CD4-positive, alpha-beta memory T cell (primary cell): ENCODE data around the gene GLB1L3. TPM values are rescaled to one million over a fixed set of nuclear protein-coding genes. Genes with fewer than 3 reads are reported as not detected.

Source experiments
- CTCF ChIA-PET: fragments of 350-600 bp; sonication (Branson Sonifier 250); formaldehyde crosslinking; loops from one replicate; lab custom pipeline; 2021; ENCODE audit warnings: inconsistent platforms; ENCODE audit not compliant: partially characterized antibody; lab: Charles Lee
- POLR2A ChIA-PET: fragments of 350-600 bp; sonication (Branson Sonifier 250); formaldehyde crosslinking; loops from one replicate; lab custom pipeline; 2021; ENCODE audit not compliant: partially characterized antibody; lab: Charles Lee
- DNase-seq, 5 donors: peaks; one replicate each; pipeline versions ENCODE4 v3.0.0 to v3.0.0-alpha.2; 2020 to 2022; ENCODE audit warnings: mixed read lengths in 1 of 5
- H3K27ac ChIP-seq: one replicate; pipeline ENCODE4 v1.7.0; 2013; ENCODE audit warnings: low read depth, low read length
- H3K27me3 ChIP-seq: 2 replicates; pipeline ENCODE4 v1.7.0; 2013; ENCODE audit warnings: mild to moderate bottlenecking, low read length, moderate library complexity; ENCODE audit not compliant: insufficient read depth
- H3K36me3 ChIP-seq: 2 replicates; pipeline ENCODE4 v1.7.0; 2013; ENCODE audit warnings: mild to moderate bottlenecking, low read length, moderate library complexity; ENCODE audit not compliant: insufficient read depth
- H3K4me1 ChIP-seq: 2 replicates; pipeline ENCODE4 v1.7.0; 2013; ENCODE audit warnings: mild to moderate bottlenecking, low read length, moderate library complexity; ENCODE audit not compliant: insufficient read depth
- H3K4me3 ChIP-seq, 2 donors: one replicate each; pipeline ENCODE4 v1.7.0; 2013; ENCODE audit warnings: low read length in 2 of 2, mild to moderate bottlenecking in 1 of 2
- H3K9me3 ChIP-seq, 2 donors: one replicate each; pipeline ENCODE4 v1.7.0; 2013; ENCODE audit warnings: low read length in 2 of 2, control low read depth in 1 of 2; ENCODE audit not compliant: control insufficient read depth in 1 of 2
- H3K27ac Mint-ChIP-seq, 7 donors: one replicate each; pipeline ENCODE4 v1.8.0; 2020 to 2021; ENCODE audit warnings: mixed read lengths in 7 of 7, mild to moderate bottlenecking in 6 of 7, inconsistent platforms in 3 of 7, moderate library complexity in 3 of 7
- H3K27me3 Mint-ChIP-seq, 2 donors: one replicate each; pipeline ENCODE4 v1.8.0; 2020 to 2021; ENCODE audit warnings: mixed read lengths in 2 of 2
- H3K36me3 Mint-ChIP-seq, 2 donors: one replicate each; pipeline ENCODE4 v1.8.0; 2020 to 2021; ENCODE audit warnings: mixed read lengths in 2 of 2, inconsistent platforms in 1 of 2, mild to moderate bottlenecking in 1 of 2
- H3K4me1 Mint-ChIP-seq, 4 donors: one replicate each; pipeline ENCODE4 v1.8.0; 2020 to 2021; ENCODE audit warnings: mixed read lengths in 4 of 4, mild to moderate bottlenecking in 1 of 4
- H3K4me3 Mint-ChIP-seq, 8 donors: one replicate each; pipeline ENCODE4 v1.8.0; 2020 to 2021; ENCODE audit warnings: mixed read lengths in 8 of 8, mild to moderate bottlenecking in 7 of 8, moderate library complexity in 6 of 8, inconsistent platforms in 3 of 8
- H3K9me3 Mint-ChIP-seq, 8 donors: one replicate each; pipeline ENCODE4 v1.8.0; 2020 to 2021; ENCODE audit warnings: mixed read lengths in 8 of 8, mild to moderate bottlenecking in 5 of 8, inconsistent platforms in 3 of 8, moderate library complexity in 1 of 8
- intact Hi-C: fragments of 100-400 bp; cut with micrococcal nuclease; formaldehyde crosslinking; loops from one replicate; pipeline ENCODE4 v1.15.1; 2023
- polyA plus RNA-seq, 2 donors: library from polyadenylated mRNA; unstranded; fragments of 300-500 nt; fragmentation: Illumina TruSeq; gene quantifications; one replicate each; pipeline ENCODE4 v1.2.3, GENCODE V29; 2021
- total RNA-seq, 2 experiments: library from RNA; stranded (reverse); gene quantifications; one replicate each; pipeline ENCODE4 v1.2.3, GENCODE V29; 2021

Gene GLB1L3
- total and polyA plus RNA-seq, 4 experiments from 2014 or later: 1.2 to 4.9 (median 2.2) TPM

DNA sequence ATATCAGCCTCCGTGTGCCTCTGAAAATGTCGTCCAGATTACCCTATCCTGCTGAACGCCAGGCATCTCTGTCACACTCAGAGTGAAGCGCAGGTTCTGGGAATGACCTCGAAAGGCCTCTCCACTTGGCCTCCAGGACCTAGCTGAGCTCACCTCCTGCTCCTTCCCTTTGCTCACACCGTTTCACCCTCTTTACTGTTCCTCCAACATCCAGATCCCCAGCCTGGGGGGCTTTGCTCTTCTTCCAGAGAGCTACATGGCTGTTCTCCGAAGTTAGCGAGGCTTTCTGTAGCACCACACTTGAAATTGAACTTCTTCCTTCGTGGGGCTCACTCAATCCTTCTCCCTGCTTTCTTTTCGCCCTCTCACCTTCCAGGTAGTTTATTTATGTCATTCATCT, 83.5 kb downstream of the GLB1L3 start:
- DNase-seq: no peak
- H3K36me3 Mint-ChIP-seq: no peaks in the 10 kb centered on the region
- H3K4me3 ChIP-seq: no peak overlapping the region
- peak overlapping the region in 1 of 8 donors; percentile 66 for H3K4me3 Mint-ChIP-seq
- no peaks in the 10 kb centered on the region for H3K27me3 Mint-ChIP-seq
- ChIA-PET POLR2A (no interaction called here), CTCF (interaction anchor here (1.0 to 1.3 kb wide), 2 partner anchors 11 to 94 kb away, joined by 3 read pairs; no protein-coding TSS in a partner anchor)
- H3K4me1 Mint-ChIP-seq: peaks cover 10 to 24% (median 13%) of the 10 kb centered on the region in 4 donors
- H3K27ac Mint-ChIP-seq: no peak overlapping the region
- H3K4me1 ChIP-seq: peaks cover 7% of the 10 kb centered on the region
- H3K27ac ChIP-seq: no peak overlapping the region
- H3K9me3 ChIP-seq: no peaks in the 10 kb centered on the region
- intact Hi-C loops: no loop called here
- H3K9me3 Mint-ChIP-seq: peaks cover 0 to 2% (median 0%) of the 10 kb centered on the region in 8 donors
- H3K36me3 ChIP-seq: no peaks in the 10 kb centered on the region
- no peaks in the 10 kb centered on the region for H3K27me3 ChIP-seq

DNA sequence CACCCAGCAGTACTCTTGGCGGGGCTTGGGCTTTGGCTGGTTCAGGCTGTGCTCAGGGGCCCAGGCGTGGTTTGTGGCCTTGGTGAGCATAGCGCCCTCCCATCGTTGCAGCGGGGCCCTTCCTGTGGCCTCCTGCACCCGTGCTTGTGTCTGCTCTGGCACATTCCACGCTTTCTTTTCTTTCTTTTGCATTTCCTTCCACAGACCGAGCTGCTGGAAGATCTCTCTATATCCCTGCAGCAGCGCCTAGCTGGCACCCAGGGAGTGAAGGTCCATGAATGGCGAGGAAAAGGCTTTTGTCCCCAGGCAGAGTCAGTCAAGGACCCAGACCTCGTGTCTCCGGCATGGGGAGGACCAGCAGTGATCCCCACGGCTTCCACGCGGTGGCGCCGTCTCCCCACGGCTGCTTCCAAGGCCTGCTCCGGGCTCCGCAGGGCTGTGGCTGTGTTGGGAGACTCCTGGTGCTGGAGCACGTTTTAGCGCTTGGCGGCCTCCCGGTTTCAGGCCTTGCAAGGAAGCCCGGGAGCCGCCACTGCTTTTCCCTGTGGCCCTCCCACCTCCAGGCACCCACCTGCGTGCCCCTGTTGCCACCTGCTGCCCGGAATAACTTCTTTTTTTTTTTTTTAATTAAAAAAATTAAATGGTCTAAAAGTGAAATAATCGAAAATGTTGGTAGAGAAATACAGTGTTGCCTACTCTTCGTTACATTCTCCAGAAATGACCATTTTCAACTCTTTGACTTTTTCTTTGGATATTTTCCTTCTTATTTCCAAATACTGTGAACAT, 84.1 kb downstream of the GLB1L3 start:
- Histone ChIP-seq H3K27ac (no peak overlapping the region), H3K4me3 (no peak overlapping the region), H3K4me1 (peaks cover 7% of the 10 kb centered on the region), H3K9me3 (no peaks in the 10 kb centered on the region), H3K36me3 (no peaks in the 10 kb centered on the region), H3K27me3 (no peaks in the 10 kb centered on the region)
- peak; percentile 55 to 73 (median 59) for DNase-seq
- Mint-ChIP-seq H3K4me1 (peaks cover 10 to 24% (median 13%) of the 10 kb centered on the region in 4 donors), H3K27me3 (no peaks in the 10 kb centered on the region), H3K9me3 (no peaks in the 10 kb centered on the region), H3K27ac (peak overlapping the region in 1 of 7 donors; percentile 85), H3K36me3 (no peaks in the 10 kb centered on the region), H3K4me3 (peak overlapping the region in 6 of 8 donors; percentile 17 to 69 (median 52))
- ChIA-PET CTCF (interaction anchor here (1.0 to 1.3 kb wide), 2 partner anchors 12 to 95 kb away, joined by 3 read pairs; no protein-coding TSS in a partner anchor), POLR2A (no interaction called here)
- intact Hi-C loops: no loop called here

DNA sequence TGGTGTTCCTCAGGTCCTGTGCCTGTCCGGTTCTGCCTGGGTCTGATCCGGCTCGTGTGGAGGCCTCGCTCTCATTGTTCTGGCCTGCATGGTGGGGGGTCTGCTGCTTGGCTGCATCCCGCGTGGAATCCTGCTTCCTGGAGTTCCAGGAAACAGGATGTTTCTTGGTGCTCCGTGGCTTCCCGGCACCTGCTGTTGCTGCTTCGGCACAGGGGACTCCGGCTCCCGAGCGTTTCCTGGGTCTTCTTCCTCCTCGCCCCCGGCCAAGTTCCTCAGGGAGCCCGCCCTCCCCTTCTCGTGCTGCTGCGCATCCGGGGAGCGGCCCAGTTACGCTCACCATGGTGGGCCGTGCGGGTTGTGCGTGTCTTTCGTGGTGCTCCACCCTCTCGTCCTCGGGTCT, 85.5 kb downstream of the GLB1L3 start:
- H3K27ac Mint-ChIP-seq: peak overlapping the region in 1 of 7 donors; percentile 33
- Histone ChIP-seq H3K4me1 (peaks cover 7% of the 10 kb centered on the region), H3K4me3 (no peak overlapping the region), H3K27ac (no peak overlapping the region), H3K36me3 (no peaks in the 10 kb centered on the region), H3K27me3 (no peaks in the 10 kb centered on the region), H3K9me3 (no peaks in the 10 kb centered on the region)
- intact Hi-C loops: no loop called here
- H3K9me3 Mint-ChIP-seq: no peaks in the 10 kb centered on the region
- peaks cover 10 to 24% (median 13%) of the 10 kb centered on the region in 4 donors for H3K4me1 Mint-ChIP-seq
- H3K36me3 Mint-ChIP-seq: no peaks in the 10 kb centered on the region
- DNase-seq: no peak
- no peaks in the 10 kb centered on the region for H3K27me3 Mint-ChIP-seq
- ChIA-PET CTCF (no interaction called here), POLR2A (no interaction called here)
- H3K4me3 Mint-ChIP-seq: peak overlapping the region in 4 of 8 donors; percentile 3 to 72 (median 30)

DNA sequence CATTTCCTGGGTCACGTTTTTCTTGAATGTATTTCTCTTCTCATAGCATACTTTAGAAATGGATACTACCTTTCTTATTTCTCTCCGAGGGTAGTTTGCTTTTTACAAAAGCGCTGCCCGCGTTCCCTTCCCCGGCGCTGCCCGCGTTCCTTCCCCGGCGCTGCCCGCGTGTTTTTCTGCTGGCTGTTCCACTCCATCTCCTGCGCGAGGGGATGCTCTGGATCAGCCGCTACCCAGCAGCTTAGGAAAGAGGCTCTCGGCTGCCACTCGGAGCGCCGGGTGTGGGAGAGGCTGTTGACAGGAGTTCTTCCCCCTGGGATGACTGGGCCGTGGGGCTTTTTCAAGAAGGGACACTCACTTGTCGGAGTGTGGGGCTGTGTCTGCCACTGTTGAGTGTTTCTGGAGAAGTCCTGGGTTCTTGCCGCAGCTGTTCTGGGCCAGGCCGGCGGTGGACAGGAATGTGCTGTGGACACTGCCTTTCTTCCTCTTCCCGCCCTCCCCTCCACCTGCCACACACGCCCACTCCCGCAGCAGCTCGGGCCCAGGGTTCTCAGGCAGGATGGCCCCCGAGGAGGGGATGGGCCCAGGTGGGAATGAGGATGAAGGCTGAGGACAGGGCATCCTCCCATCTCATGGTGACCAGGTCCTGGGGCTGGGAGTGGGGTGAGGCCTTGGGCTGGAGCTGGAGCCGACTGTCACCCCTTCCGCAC, 86.2 kb downstream of the GLB1L3 start:
- ChIA-PET POLR2A (no interaction called here), CTCF (no interaction called here)
- H3K27ac ChIP-seq: no peak overlapping the region
- H3K27me3 ChIP-seq: no peaks in the 10 kb centered on the region
- H3K36me3 ChIP-seq: no peaks in the 10 kb centered on the region
- H3K4me3 ChIP-seq: no peak overlapping the region
- no peaks in the 10 kb centered on the region for H3K9me3 ChIP-seq
- Mint-ChIP-seq H3K4me1 (peaks cover 10 to 24% (median 13%) of the 10 kb centered on the region in 4 donors), H3K27me3 (no peaks in the 10 kb centered on the region), H3K4me3 (peak overlapping the region in 3 of 8 donors; percentile 3 to 72 (median 26)), H3K36me3 (no peaks in the 10 kb centered on the region), H3K27ac (peak overlapping the region in 1 of 7 donors; percentile 9), H3K9me3 (no peaks in the 10 kb centered on the region)
- H3K4me1 ChIP-seq: peaks cover 7% of the 10 kb centered on the region
- no peak for DNase-seq
- intact Hi-C loops: no loop called here

DNA sequence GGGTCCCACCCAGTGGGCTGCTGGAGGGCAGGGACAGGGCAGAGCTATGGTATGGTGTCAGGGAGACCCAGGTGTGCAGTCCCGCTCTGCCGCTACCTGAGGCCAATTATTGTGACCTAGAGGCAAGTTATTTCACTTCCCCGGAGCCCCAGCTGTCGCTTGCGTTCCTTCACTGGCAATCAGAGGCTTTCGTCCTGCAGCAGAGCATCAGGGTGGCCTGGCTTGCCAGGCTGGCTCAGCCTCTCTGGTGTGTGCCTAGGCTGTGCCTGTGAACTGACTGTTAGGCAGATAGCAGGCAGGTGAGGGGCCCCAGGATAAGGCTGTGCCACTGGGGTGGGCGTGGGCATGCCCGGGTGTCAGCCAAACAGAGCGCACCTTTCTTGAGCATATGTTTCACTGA, 87.0 kb downstream of the GLB1L3 start:
- ChIA-PET CTCF (no interaction called here), POLR2A (no interaction called here)
- no peaks in the 10 kb centered on the region for H3K36me3 Mint-ChIP-seq
- Histone ChIP-seq H3K27me3 (no peaks in the 10 kb centered on the region), H3K4me3 (no peak overlapping the region), H3K36me3 (no peaks in the 10 kb centered on the region), H3K27ac (no peak overlapping the region), H3K9me3 (no peaks in the 10 kb centered on the region), H3K4me1 (peaks cover 7% of the 10 kb centered on the region)
- H3K27me3 Mint-ChIP-seq: no peaks in the 10 kb centered on the region
- H3K4me3 Mint-ChIP-seq: no peak overlapping the region
- DNase-seq: no peak
- H3K9me3 Mint-ChIP-seq: no peaks in the 10 kb centered on the region
- H3K4me1 Mint-ChIP-seq: peaks cover 10 to 24% (median 13%) of the 10 kb centered on the region in 4 donors
- H3K27ac Mint-ChIP-seq: no peak overlapping the region
- intact Hi-C loops: no loop called here

DNA sequence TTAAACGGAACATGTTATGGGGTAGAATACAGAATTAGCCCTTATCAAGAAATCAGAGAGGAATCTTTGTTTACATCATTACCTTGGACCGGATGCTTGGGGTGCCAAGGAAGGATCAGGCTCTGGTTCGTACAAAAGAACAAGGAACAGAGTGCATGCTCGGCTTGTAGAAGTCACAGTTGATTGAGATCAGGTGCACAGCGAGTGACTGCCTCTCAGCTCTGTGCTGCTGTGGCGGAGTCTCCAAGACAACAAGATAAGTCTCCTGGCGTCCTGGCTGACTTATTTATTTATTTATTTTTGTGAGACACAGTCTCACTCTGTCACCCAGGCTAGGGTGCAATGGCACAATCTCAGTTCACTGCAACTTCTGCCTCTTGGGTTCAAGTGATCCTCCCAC, 87.4 kb downstream of the GLB1L3 start:
- no peaks in the 10 kb centered on the region for H3K36me3 Mint-ChIP-seq
- H3K4me3 Mint-ChIP-seq: no peak overlapping the region
- H3K27me3 ChIP-seq: no peaks in the 10 kb centered on the region
- H3K4me1 ChIP-seq: peaks cover 7% of the 10 kb centered on the region
- H3K9me3 ChIP-seq: no peaks in the 10 kb centered on the region
- H3K27me3 Mint-ChIP-seq: no peaks in the 10 kb centered on the region
- H3K4me1 Mint-ChIP-seq: peaks cover 10 to 24% (median 13%) of the 10 kb centered on the region in 4 donors
- intact Hi-C loops: no loop called here
- H3K36me3 ChIP-seq: no peaks in the 10 kb centered on the region
- H3K27ac ChIP-seq: no peak overlapping the region
- no peaks in the 10 kb centered on the region for H3K9me3 Mint-ChIP-seq
- POLR2A ChIA-PET: no interaction called here
- H3K4me3 ChIP-seq: no peak overlapping the region
- CTCF ChIA-PET: no interaction called here
- H3K27ac Mint-ChIP-seq: no peak overlapping the region
- DNase-seq: no peak

DNA sequence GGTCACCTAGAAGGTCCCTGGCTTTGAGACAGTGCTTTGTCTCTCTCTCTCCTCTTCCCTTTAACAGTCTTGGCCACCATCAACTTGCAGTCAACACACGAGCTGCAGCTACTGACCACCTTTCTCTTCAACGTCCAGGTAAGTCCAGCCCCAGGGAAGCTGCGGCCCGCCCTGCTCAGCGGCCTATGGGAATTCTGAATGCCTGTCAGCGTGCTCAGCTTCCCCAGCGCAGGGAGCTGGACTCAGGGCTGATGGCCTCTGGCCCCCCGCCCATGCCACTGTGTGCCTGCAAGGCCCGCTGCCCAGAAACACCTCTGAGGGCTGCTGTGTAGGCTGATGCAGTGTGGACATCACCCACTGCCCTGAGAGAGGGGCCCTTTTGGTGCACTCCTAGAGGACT, 88.1 kb downstream of the GLB1L3 start:
- no peaks in the 10 kb centered on the region for H3K9me3 ChIP-seq
- no peak overlapping the region for H3K4me3 ChIP-seq
- H3K36me3 ChIP-seq: no peaks in the 10 kb centered on the region
- no peaks in the 10 kb centered on the region for H3K36me3 Mint-ChIP-seq
- DNase-seq: no peak
- H3K9me3 Mint-ChIP-seq: no peaks in the 10 kb centered on the region
- peaks cover 10 to 24% (median 13%) of the 10 kb centered on the region in 4 donors for H3K4me1 Mint-ChIP-seq
- peaks cover 7% of the 10 kb centered on the region for H3K4me1 ChIP-seq
- H3K27me3 ChIP-seq: no peaks in the 10 kb centered on the region
- intact Hi-C loops: no loop called here
- POLR2A ChIA-PET: no interaction called here
- H3K27ac ChIP-seq: no peak overlapping the region
- H3K27me3 Mint-ChIP-seq: no peaks in the 10 kb centered on the region
- H3K4me3 Mint-ChIP-seq: no peak overlapping the region
- H3K27ac Mint-ChIP-seq: no peak overlapping the region
- CTCF ChIA-PET: no interaction called here
